NK-92 (cell line): ENCODE results near the gene ADGRL3.
"Not testable (repeated sequence)": the region's sequence is repeated elsewhere in the genome, so short reads cannot be mapped to it uniquely, and the experiment has no call there.

Source experiments
- DNase-seq: peaks from one replicate; lab custom pipeline; 2025; ENCODE audit not compliant: unreplicated experiment; lab: John Stamatoyannopoulos, UW

Gene ADGRL3

DNA sequence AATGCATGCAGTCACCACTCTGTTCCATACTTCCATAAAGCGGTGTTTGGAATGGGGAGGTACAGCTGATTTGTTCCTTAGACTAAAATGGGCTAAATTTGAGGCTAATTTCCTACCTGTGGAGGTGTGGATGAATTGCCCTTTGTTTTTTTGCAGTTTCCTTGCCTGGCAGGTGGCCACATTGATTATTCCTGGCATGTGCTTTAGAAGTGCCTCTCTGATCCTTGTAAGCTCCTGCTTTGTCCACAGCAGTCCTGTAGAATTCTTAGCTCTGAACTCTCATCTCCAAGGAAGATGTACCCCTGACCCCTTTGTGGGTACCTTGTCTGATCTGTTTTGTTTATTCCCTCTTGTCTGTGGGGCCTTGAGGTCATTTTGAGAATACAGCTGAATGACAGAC lies 136.8 kb downstream of the ADGRL3 start:
- DNase-seq = no peak

DNA sequence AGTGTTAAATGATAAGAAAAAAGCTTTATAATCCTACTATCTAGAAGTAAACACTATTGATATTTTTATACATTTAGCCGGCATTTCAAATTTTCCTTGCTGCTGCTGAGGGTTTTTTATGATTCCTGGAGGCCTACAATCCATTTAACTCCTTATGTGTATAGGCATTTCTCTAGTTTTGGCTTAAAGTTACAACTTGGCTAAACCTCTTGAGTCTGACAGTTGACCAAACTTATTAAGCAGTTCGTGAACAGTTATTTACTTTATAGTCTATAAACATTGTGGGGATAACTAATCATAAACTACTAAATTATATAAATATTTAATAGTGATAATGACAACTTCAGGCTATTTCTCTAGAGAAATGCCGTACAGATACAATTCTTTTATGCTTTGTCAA lies 141.9 kb downstream of the ADGRL3 start:
- DNase-seq = no peak

DNA sequence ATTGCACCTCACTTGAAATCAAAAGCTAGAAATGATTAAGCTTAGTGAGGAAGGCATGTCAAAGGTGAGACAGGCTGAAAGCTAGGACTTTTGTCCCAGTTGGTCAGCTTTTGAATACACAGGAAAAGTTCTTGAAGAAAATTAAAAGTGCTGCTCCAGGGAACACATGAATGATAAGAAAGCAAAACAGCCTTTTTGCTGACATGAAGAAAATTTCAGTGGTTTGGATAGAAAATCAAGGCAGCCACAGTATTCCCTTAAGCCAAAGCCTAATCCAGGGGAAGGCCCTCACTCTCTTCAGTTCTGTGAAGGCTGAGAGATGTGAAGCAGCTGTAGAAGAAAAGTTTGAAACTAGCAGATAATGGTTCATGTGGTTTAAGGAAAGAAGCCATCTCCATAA lies 150.8 kb downstream of the ADGRL3 start:
- DNase-seq = no peak

DNA sequence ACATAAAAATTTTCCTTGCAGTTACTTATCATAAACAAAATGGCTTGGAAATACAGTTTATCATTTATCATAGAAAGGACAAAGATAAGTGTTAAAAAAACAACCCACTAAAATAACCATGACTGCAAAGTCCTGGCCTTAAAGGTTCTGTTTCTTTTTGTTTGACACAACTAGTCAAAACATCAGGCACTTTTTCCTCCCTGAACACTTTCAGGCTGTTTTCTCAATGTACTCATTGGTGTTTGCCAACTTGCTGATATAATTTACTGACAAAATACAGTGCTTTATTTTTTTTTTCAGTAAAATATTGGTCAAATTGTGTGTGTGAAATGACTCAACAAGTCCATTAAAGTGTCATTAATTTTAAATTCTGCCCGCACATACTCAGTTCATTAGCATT lies 156.6 kb downstream of the ADGRL3 start:
- no peak for DNase-seq

DNA sequence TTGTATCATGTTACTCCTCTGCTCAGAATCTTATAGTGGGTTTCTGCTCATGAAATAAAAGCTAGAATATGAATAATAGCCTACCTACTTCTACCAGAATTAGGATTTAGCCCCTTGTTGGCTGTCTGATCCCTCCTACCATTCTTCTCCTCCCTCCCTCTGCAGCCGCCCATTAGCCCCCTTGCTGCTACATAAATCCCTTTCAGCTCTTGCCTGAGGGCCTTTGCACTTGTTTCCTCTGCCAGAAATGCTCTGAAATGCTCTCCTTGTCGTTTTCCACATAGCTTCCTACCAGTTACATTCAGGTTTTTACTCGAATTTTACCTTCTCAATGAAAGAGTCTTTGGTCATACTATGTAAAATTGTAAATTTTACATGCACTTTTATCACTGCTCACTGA lies 159.2 kb downstream of the ADGRL3 start:
- DNase-seq = no peak

DNA sequence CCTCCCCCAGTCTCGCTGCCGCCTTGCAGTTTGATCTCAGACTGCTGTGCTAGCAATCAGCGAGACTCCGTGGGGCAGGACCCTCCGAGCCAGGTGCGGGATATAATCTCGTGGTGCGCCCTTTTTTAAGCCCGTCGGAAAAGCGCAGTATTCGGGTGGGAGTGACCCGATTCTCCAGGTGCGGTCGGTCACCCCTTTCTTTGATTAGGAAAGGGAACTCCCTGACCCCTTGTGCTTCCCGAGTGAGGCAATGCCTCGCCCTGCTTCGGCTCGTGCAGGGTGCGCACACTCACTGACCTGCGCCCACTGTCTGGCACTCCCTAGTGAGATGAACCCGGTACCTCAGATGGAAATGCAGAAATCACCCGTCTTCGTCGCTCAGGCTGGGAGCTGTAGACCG lies 172.7 kb downstream of the ADGRL3 start:
- DNase-seq = not testable (repeated sequence)

DNA sequence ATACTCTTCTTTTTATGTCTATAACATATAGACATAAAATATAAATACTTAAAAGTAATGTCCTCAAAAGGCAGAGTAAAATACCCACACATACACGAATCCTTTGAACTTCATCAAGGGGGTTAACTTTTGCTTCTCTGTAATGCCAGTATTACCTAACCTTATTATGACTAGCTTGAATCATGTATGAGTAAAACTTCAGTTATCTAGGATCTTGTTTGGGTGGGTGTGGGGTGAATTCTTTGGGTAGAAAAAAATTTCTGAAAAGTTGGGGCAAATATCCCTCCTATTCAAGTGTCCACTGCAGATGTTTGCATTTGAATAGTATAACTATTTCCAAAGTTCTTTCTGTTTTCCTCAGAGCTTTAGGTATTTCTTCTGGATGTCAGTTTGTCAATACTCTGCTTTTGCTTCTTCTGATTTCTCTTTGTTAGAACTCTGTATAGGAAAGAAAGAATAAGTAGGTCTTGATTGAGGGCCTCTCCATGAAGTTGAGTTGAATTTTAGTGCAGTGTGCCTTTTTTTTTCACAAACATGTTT lies 173.8 kb downstream of the ADGRL3 start:
- DNase-seq = no peak

DNA sequence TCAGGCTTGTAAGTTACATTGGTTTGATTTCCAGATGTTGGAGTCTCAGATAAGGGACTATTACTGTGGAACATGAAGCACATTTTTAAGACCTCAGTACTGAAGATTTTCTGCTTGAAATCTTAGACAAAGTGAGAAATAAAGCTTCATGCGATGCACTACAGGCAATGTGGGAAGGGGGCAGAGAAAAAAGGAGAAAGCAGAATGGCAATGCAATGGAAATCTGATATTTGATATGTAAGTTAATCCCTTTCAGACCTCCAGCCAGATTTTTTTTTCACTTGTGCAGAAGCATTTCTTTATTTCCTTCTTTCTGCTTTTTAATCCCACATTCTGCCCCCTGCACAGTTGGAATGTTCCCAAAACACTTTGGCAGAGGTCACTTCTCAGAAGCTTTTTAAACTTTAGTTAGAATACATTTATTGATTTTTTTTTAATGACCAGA lies 174.3 kb downstream of the ADGRL3 start:
- DNase-seq = no peak

DNA sequence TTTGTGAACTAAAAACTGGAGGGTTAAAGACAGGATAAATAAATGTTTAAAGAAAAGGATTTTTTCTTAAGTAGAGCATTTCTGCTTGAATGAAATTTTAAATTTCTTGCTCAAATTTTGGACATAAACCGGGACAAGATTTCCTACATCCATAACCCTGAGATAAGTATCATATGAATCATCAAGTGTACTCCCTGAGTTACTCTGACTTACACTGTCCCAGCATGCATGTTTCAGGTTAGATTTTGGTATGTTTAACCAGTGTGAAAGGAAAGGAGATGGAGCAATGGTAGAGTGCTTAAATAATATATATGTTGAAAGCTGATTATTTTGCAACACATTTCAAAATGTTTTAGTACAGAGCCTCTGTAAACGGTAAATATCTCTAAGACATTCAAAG lies 175.2 kb downstream of the ADGRL3 start:
- no peak for DNase-seq

DNA sequence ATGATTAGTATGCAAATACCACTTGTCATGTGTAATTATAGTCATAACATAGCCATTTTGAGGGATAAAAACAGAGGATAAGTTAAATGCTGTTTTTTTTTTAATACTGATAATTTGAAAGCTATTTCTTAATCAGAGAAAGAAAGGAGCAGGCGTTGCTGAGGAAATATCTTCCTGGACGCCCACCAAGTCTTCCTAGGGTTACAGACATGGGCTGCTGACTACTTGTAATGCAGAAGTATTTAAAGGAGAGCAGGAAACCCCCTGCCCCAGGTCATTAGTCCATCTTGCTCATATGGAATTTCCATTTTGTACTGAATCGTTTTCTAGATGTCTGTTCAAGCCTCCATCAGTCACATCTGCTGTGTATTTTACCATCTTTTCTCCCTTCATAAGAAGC lies 176.2 kb downstream of the ADGRL3 start:
- no peak for DNase-seq

DNA sequence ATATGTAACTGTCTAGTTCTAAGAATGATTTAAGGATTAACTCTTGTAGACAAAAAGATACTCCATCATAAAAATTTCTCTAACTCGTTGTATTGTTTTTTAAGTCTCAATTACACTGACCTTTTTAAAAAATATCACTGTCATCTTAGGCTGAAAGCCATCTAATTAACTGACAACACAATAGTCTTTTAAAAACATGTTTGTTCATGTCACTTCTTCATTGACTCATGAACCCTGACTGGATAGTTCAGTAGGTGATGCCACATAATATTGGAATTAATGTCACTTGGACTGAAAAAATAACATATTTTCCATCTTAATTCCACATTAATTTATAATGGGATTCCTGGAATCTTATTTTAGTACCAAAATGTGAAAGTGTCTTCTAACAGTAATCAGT lies 179.3 kb downstream of the ADGRL3 start:
- DNase-seq = no peak

DNA sequence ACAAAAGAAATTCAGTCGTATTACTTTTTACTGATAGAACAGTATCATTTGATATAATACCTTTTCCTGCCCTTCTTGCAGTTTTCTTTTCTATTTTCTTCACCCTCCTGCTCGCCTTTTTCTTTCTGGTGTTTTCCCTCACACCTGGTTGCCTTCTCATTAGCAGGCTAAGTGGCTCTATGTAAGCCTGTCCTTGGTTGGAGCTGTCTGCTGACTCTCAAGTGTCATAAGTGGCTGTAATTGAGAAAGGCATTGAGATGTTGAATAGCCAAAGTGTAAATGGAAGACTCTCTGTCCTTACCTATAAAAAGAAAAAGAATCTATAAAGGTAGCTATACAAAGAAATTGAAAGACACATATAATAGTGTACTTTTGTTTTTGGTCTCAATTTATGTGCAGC lies 180.7 kb downstream of the ADGRL3 start:
- no peak for DNase-seq

DNA sequence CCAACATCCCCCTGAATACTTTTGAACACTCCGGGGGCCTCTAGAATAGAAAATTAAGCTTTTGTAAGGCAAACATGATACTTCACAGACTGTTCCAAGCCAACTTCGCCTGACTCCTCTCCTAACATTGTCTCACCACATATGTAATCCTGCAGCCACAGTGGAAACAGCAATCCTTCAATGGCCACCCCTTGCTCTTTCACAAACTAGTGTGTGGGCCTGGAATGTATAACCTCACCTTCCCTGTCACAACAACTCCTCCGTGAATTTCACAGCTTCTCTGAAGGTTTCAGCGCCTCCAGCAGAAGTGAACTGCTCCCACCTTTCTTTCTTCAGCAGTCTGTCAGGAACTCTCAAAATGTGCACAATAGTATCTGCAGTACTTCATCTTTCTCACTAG lies 185.1 kb downstream of the ADGRL3 start:
- DNase-seq = no peak

DNA sequence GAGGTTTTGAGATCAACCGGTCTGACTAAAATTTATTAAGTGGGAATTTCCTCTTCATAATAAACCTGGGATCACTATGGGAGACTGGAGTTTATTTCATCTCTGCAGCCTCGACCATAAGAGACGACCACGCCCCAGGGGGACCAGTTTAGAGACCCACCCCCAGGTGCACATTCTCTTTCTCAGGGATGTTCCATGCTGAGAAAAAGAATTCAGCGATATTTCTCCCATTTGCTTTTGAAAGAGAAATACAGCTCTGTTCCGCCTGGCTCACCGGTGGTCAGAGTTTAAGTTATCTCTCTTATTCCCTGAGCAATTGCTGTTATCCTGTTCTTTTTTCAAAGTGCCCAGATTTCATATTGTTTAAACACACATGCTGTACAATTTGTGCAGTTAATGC lies 187.2 kb downstream of the ADGRL3 start:
- DNase-seq = not testable (repeated sequence)

DNA sequence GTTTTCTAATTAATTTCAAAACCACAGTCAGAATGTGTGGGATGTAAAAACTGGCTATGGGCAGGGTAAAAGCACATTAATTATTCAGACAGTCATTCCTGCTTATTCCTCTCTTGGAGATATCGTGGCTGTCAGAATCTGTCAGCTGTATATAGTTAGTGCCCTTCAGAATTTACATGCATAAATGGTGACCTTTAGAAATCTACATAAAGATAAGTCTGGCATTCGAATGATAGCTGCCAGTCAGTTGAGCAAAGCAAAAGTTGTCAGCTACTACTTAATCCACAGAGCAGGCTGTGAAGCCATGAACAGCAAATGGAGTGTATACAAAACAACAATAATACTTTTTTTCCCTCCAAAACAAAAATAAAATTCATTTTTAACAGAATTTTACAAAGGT lies 189.5 kb downstream of the ADGRL3 start:
- no peak for DNase-seq

DNA sequence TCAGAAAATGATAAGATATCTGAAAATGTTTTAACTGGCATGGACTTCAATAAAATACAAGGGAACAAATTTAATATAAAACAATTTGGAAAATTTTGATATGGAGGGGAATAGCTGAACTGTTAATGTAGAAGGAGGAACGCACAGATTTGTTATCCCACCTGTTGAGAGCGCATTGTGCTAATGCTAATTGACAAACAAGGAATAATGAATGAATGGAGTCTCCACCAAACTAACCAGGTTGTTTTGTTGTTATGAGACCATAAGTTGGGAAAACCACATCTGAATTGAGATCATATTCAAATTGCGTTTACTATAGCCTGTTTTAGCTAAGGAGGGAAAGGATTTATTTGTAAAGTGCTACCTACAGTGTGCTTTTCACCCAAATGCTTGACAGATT lies 195.6 kb downstream of the ADGRL3 start:
- DNase-seq = no peak

DNA sequence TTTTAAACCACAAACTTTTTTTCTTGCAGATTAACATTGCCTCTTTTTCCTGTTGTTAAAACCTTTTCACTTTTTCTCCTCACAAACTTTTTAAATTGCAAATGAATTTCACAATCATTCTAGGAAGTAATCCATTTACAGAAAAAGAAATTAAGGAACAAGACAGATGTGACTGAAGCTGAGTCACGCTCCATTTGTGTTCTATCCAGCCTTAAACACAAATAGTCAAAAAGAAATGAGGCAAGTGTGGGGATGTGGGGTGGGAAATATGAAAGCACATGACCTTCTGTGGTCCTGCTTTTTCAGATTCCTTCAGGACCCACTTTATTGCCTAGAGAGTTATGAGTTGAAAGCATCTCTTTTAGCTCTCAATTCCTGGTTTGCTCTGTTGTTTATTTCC lies 197.0 kb downstream of the ADGRL3 start:
- DNase-seq = no peak

DNA sequence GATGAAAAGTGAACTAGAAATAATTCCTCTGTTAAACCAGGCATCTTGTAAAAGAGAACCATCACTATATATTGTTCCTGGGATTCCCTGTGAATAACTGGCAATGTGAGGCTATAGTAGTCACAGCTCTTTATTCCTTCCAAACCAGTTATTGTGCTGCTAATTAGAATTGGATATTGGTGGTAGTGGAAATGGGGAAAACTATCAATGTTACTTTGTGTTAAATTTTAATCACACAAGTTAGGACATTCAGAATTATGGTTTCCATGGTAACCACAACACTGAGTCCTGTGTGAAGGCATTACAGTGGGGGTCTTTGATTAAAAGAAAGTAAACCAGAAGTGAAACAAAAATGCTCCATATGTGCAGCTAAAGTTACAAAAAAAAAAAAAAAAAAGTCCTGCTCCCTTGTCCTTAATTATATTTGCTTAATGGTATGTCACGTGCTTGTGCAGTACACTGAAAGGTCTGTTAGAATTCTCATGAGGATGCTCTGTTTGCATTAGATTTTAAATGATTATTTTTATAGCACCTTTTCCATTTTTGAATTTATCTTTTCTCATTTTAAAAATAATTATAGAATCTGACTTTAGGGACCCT lies 200.4 kb downstream of the ADGRL3 start:
- no peak for DNase-seq

DNA sequence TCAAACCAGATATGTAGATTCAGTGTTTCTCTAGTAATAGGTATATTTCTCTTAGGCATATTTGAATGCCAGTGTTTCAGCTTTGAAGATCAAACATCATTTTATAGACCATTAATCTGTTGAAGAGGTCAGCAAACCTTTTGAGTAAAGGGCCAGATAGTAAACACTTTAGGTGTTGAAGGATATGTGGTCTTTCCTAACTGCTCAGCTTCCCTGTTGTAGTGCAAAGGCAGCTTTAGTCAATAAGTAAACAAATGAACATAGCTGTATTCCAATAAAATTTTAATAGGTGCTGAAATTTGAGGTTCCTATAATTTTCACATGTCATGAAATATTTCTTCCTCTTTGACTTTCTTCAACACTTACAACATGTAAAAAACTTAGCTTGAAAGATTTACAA lies 201.6 kb downstream of the ADGRL3 start:
- no peak for DNase-seq

DNA sequence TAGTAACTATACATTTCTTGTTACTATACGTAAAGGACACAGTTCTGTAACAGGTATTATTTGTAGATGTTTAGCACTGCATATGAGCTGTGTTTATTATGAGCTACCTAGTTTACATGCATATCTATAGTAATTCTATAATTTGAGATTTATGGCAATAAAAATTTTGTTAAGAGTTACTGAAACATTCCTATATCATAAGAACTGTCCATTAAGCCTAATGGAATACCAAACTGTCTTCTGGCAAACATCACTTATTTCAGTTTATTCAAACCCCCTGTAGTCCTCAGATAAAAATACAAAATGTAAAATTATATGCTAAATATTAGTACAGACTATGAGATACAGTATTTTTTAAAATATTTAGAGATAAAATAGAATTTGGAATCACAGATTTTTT lies 205.2 kb downstream of the ADGRL3 start:
- DNase-seq = no peak

DNA sequence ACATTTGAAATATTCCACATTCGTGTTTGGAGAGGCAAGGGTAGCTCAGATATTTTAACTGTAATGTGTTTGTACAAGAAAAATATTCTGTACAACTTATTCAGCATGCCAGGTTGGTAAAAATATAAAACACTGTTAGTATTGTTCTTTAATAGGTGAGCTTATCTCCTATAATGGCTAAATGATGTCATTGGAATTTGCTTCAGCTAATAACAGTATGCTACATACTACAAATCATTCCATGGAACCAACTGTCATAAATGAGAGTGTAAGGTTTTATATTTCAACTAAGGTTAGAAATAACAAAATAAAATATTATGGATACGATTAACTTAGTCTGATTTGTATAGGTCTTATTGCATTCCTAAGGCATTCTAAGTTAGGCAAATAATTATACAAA lies 206.6 kb downstream of the ADGRL3 start:
- no peak for DNase-seq

DNA sequence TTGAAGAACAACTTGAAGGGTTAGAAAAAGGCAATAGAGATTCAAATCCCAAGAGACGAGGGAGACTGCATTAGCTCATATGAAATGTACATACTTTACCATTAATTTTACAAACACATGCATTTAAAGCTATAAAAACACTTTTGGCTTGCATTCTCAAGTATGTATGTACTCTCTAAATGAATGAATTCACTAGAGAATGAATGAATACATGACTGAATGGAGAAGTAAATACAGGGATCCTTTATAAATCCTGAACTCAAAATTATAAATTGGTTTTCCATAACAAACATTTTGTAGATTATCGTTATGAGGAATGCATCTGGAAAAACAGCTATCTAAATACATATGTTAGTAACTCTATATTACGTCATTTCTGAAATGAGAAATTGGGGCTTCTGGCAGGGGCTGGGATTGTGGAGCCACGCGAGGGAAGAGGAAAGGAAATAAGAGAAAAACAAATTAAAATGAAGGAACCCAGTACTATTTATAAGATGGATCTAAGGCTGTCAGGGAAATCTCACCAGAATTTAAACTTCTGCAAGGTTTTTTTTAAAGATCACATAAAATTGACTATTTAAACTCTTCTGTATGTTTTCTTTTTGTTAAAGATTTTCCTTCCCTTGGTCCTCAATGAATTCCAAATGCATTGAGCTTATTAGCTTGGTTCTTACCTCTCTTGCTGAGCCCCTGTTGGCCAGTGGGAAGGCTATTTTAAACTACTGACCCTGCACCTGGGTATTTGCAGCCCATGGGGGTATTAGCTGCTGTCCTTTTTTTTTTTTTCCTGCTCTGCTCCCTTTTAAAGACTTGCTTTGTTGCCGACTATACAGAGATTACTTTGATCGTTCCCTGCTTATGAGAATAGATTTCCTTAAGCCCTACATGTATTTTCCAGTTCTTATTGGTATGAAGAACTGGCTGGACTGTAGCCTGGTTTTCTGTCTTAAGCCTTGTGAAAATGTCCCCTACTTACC lies 207.8 kb downstream of the ADGRL3 start:
- no peak for DNase-seq
